AG09319 (cell line): ENCODE data around the gene LACTBL1.

Source experiments
- DNase-seq: peaks from one replicate; pipeline ENCODE4 v3.0.0-alpha.2; 2010; ENCODE audit warnings: low read depth; ENCODE audit errors: extremely low read depth
- CTCF ChIP-seq: IDR thresholded peaks from 2 replicates; pipeline ENCODE4 v1.5.1; 2011; ENCODE audit warnings: low read depth, mild to moderate bottlenecking, inconsistent platforms, low read length, moderate library complexity

The LACTBL1 gene

GRCh38 chr1:22959545-22960360 is 12.9 kb downstream of the LACTBL1 start:
- TF ChIP-seq CTCF, result no peak
- no peak for DNase-seq

- no peak for DNase-seq
- no peak for TF ChIP-seq CTCF
Measured at GRCh38 chr1:22958556-22958955, 14.1 kb downstream of the LACTBL1 start.

- no peak for DNase-seq
- no peak for TF ChIP-seq CTCF
Measured at GRCh38 chr1:22957066-22957465, 15.6 kb downstream of the LACTBL1 start.

GRCh38 chr1:22955146-22955545 is 17.5 kb downstream of the LACTBL1 start:
- no peak for TF ChIP-seq CTCF
- no peak for DNase-seq

- DNase-seq, result no peak
- no peak for TF ChIP-seq CTCF
Measured at GRCh38 chr1:22953740-22954141, 18.9 kb downstream of the LACTBL1 start.

- TF ChIP-seq CTCF, result no peak
- DNase-seq, result no peak
Measured at GRCh38 chr1:22953057-22953739, 19.5 kb downstream of the LACTBL1 start.

GRCh38 chr1:22952694-22953056 is 20.0 kb downstream of the LACTBL1 start:
- DNase-seq, result no peak
- TF ChIP-seq CTCF, result no peak
